Measurements from ENCODE around the gene CUL1. TPM values are rescaled to one million over a fixed set of nuclear protein-coding genes. Genes with fewer than 3 reads are reported as not detected.

CUL1 gene
- total and polyA plus RNA-seq, 7 experiments from 2014 or later: 39.0 to 74.0 (median 53.6) TPM

- Histone ChIP-seq H3K36me3 (ENCODE audit: control insufficient read depth in 2 of 3, insufficient read depth in 3 of 3, low read length in 3 of 3) (peaks cover 0 to 16% (median 10%) of the 10 kb centered on the region in 3 experiments), H3K27me3 (ENCODE audit: control insufficient read depth in 2 of 2, insufficient read depth in 2 of 2, low read length in 2 of 2) (no peaks in the 10 kb centered on the region), H3K27ac (ENCODE audit: low read depth, low read length) (no peak overlapping the region), H3K4me1 (ENCODE audit: control insufficient read depth in 2 of 2, insufficient read depth in 2 of 2, low read length in 2 of 2) (no peaks in the 10 kb centered on the region), H3K9me3 (ENCODE audit: control insufficient read depth in 2 of 3, low read length in 3 of 3) (no peaks in the 10 kb centered on the region), H3K4me3 (ENCODE audit: low read length) (no peak overlapping the region)
- H3K4me1 Mint-ChIP-seq: peaks cover 11 to 35% (median 22%) of the 10 kb centered on the region in 7 donors
- ChIA-PET CTCF (no interaction called here), POLR2A (no interaction called here)
- peaks cover 0 to 5% (median 0%) of the 10 kb centered on the region in 11 donors for H3K9me3 Mint-ChIP-seq
- intact Hi-C loops (cut with micrococcal nuclease): no loop called here
- ATAC-seq (no peak), DNase-seq (no peak)
- peak overlapping the region in 1 of 9 donors; percentile 43 for H3K27ac Mint-ChIP-seq
- H3K4me3 Mint-ChIP-seq: no peak overlapping the region
- peaks cover 0 to 39% (median 22%) of the 10 kb centered on the region in 5 donors for H3K36me3 Mint-ChIP-seq
- no peaks in the 10 kb centered on the region for H3K27me3 Mint-ChIP-seq
Observed at GRCh38 chr7:148753224-148753623, 54.5 kb downstream of the CUL1 start.

- H3K27ac Mint-ChIP-seq: peak overlapping the region in 5 of 9 donors; percentile 30 to 75 (median 48)
- CTCF ChIA-PET: no interaction called here
- no peak for ATAC-seq
Observed at GRCh38 chr7:148754912-148755311, 56.2 kb downstream of the CUL1 start.

GRCh38 chr7:148761499-148762278 is 63.0 kb downstream of the CUL1 start:
- peaks cover 0 to 38% (median 17%) of the 10 kb centered on the region in 3 experiments for H3K36me3 ChIP-seq (ENCODE audit: control insufficient read depth in 2 of 3, insufficient read depth in 3 of 3, low read length in 3 of 3)
- H3K4me3 ChIP-seq (ENCODE audit: low read length): no peak overlapping the region
- H3K27me3 ChIP-seq (ENCODE audit: control insufficient read depth in 2 of 2, insufficient read depth in 2 of 2, low read length in 2 of 2): no peaks in the 10 kb centered on the region
- Mint-ChIP-seq H3K27me3 (no peaks in the 10 kb centered on the region), H3K9me3 (no peaks in the 10 kb centered on the region), H3K27ac (peak overlapping the region in 6 of 9 donors; percentile 5 to 58 (median 42)), H3K36me3 (peaks cover 0 to 35% (median 9%) of the 10 kb centered on the region in 5 donors), H3K4me1 (peaks cover 0 to 1% (median 0%) of the 10 kb centered on the region in 7 donors), H3K4me3 (no peak overlapping the region)
- DNase-seq (no peak), ATAC-seq (no peak)
- H3K9me3 ChIP-seq (ENCODE audit: control insufficient read depth in 2 of 3, low read length in 3 of 3): no peaks in the 10 kb centered on the region
- ChIA-PET CTCF (interaction anchor here (0.6 kb wide), 1 partner anchor 267 kb away, joined by 6 read pairs; no protein-coding TSS in a partner anchor), POLR2A (no interaction called here)
- H3K4me1 ChIP-seq (ENCODE audit: control insufficient read depth in 2 of 2, insufficient read depth in 2 of 2, low read length in 2 of 2): no peaks in the 10 kb centered on the region
- no peak overlapping the region for H3K27ac ChIP-seq (ENCODE audit: low read depth, low read length)
- intact Hi-C loops (cut with micrococcal nuclease): no loop called here

More at GRCh38 chr7:148754912-148755311, 56.2 kb downstream of the CUL1 start:
- Mint-ChIP-seq H3K9me3 (peaks cover 0 to 4% (median 0%) of the 10 kb centered on the region in 11 donors), H3K27me3 (no peaks in the 10 kb centered on the region), H3K4me3 (no peak overlapping the region), H3K36me3 (peaks cover 0 to 33% (median 17%) of the 10 kb centered on the region in 5 donors), H3K4me1 (peaks cover 11 to 29% (median 21%) of the 10 kb centered on the region in 7 donors)
- intact Hi-C loops (cut with micrococcal nuclease): no loop called here
- Histone ChIP-seq H3K27me3 (ENCODE audit: control insufficient read depth in 2 of 2, insufficient read depth in 2 of 2, low read length in 2 of 2) (no peaks in the 10 kb centered on the region), H3K36me3 (ENCODE audit: control insufficient read depth in 2 of 3, insufficient read depth in 3 of 3, low read length in 3 of 3) (peaks cover 0 to 18% (median 12%) of the 10 kb centered on the region in 3 experiments), H3K4me3 (ENCODE audit: low read length) (no peak overlapping the region), H3K4me1 (ENCODE audit: control insufficient read depth in 2 of 2, insufficient read depth in 2 of 2, low read length in 2 of 2) (no peaks in the 10 kb centered on the region), H3K9me3 (ENCODE audit: control insufficient read depth in 2 of 3, low read length in 3 of 3) (no peaks in the 10 kb centered on the region), H3K27ac (ENCODE audit: low read depth, low read length) (no peak overlapping the region)
- POLR2A ChIA-PET: no interaction called here
- DNase-seq: no peak

- H3K27ac Mint-ChIP-seq: peak overlapping the region in 3 of 9 donors; percentile 12 to 43 (median 39)
- no peak for DNase-seq
- peaks cover 0 to 31% (median 9%) of the 10 kb centered on the region in 5 donors for H3K36me3 Mint-ChIP-seq
- no peaks in the 10 kb centered on the region for H3K27me3 ChIP-seq (ENCODE audit: control insufficient read depth in 2 of 2, insufficient read depth in 2 of 2, low read length in 2 of 2)
- no peak for ATAC-seq
- H3K36me3 ChIP-seq (ENCODE audit: control insufficient read depth in 2 of 3, insufficient read depth in 3 of 3, low read length in 3 of 3): peaks cover 0 to 41% (median 5%) of the 10 kb centered on the region in 3 experiments
- intact Hi-C loops (cut with micrococcal nuclease): no loop called here
- H3K9me3 Mint-ChIP-seq: no peaks in the 10 kb centered on the region
- no peak overlapping the region for H3K27ac ChIP-seq (ENCODE audit: low read depth, low read length)
- no peaks in the 10 kb centered on the region for H3K4me1 ChIP-seq (ENCODE audit: control insufficient read depth in 2 of 2, insufficient read depth in 2 of 2, low read length in 2 of 2)
- peaks cover 0 to 1% (median 0%) of the 10 kb centered on the region in 7 donors for H3K4me1 Mint-ChIP-seq
- H3K27me3 Mint-ChIP-seq: no peaks in the 10 kb centered on the region
- CTCF ChIA-PET: no interaction called here
- no peaks in the 10 kb centered on the region for H3K9me3 ChIP-seq (ENCODE audit: control insufficient read depth in 2 of 3, low read length in 3 of 3)
- H3K4me3 Mint-ChIP-seq: no peak overlapping the region
- POLR2A ChIA-PET: interaction anchor here (1.1 kb wide), 1 partner anchor 10 kb away, joined by 3 read pairs; no protein-coding TSS in a partner anchor
- no peak overlapping the region for H3K4me3 ChIP-seq (ENCODE audit: low read length)
Observed at GRCh38 chr7:148763622-148764021, 64.9 kb downstream of the CUL1 start.

GRCh38 chr7:148770004-148770403 is 71.3 kb downstream of the CUL1 start:
- no peak for DNase-seq
- Histone ChIP-seq H3K4me3 (ENCODE audit: low read length) (no peak overlapping the region), H3K36me3 (ENCODE audit: control insufficient read depth in 2 of 3, insufficient read depth in 3 of 3, low read length in 3 of 3) (peaks cover 0 to 38% (median 0%) of the 10 kb centered on the region in 3 experiments), H3K9me3 (ENCODE audit: control insufficient read depth in 2 of 3, low read length in 3 of 3) (no peaks in the 10 kb centered on the region), H3K27ac (ENCODE audit: low read depth, low read length) (no peak overlapping the region), H3K4me1 (ENCODE audit: control insufficient read depth in 2 of 2, insufficient read depth in 2 of 2, low read length in 2 of 2) (peaks cover 18 to 19% of the 10 kb centered on the region in 2 donors), H3K27me3 (ENCODE audit: control insufficient read depth in 2 of 2, insufficient read depth in 2 of 2, low read length in 2 of 2) (no peaks in the 10 kb centered on the region)
- peaks cover 20 to 33% (median 27%) of the 10 kb centered on the region in 7 donors for H3K4me1 Mint-ChIP-seq
- no peaks in the 10 kb centered on the region for H3K9me3 Mint-ChIP-seq
- peak overlapping the region in 1 of 9 donors; percentile 17 for H3K27ac Mint-ChIP-seq
- ATAC-seq: no peak
- H3K4me3 Mint-ChIP-seq: no peak overlapping the region
- POLR2A ChIA-PET: no interaction called here
- H3K27me3 Mint-ChIP-seq: no peaks in the 10 kb centered on the region
- intact Hi-C loops (cut with micrococcal nuclease): loop anchor here (5.0 to 10.0 kb wide), 4 partner anchors 68 to 195 kb away; no protein-coding TSS in a partner anchor
- CTCF ChIA-PET: interaction anchor here (0.6 to 1.1 kb wide), 2 partner anchors 86 to 244 kb away, joined by 3 to 4 read pairs; no protein-coding TSS in a partner anchor
- H3K36me3 Mint-ChIP-seq: peaks cover 0 to 26% (median 10%) of the 10 kb centered on the region in 5 donors

GRCh38 chr7:148772297-148773089 is 73.8 kb downstream of the CUL1 start:
- Mint-ChIP-seq H3K27ac (peak overlapping the region; percentile 8 to 93 (median 80)), H3K27me3 (no peaks in the 10 kb centered on the region), H3K4me1 (peaks cover 26 to 48% (median 36%) of the 10 kb centered on the region in 7 donors), H3K9me3 (no peaks in the 10 kb centered on the region), H3K4me3 (peak overlapping the region in 6 of 10 donors; percentile 34 to 82 (median 71)), H3K36me3 (peaks cover 9 to 28% (median 21%) of the 10 kb centered on the region in 5 donors)
- Histone ChIP-seq H3K4me1 (ENCODE audit: control insufficient read depth in 2 of 2, insufficient read depth in 2 of 2, low read length in 2 of 2) (peaks cover 18 to 19% of the 10 kb centered on the region in 2 donors), H3K9me3 (ENCODE audit: control insufficient read depth in 2 of 3, low read length in 3 of 3) (no peaks in the 10 kb centered on the region), H3K27ac (ENCODE audit: low read depth, low read length) (peak overlapping the region; percentile 46), H3K4me3 (ENCODE audit: low read length) (no peak overlapping the region), H3K36me3 (ENCODE audit: control insufficient read depth in 2 of 3, insufficient read depth in 3 of 3, low read length in 3 of 3) (peaks cover 0 to 43% (median 0%) of the 10 kb centered on the region in 3 experiments), H3K27me3 (ENCODE audit: control insufficient read depth in 2 of 2, insufficient read depth in 2 of 2, low read length in 2 of 2) (no peaks in the 10 kb centered on the region)
- ChIA-PET CTCF (interaction anchor here (0.6 to 0.7 kb wide), 2 partner anchors 72 to 233 kb away, joined by 3 read pairs; no protein-coding TSS in a partner anchor), POLR2A (interaction anchor here (0.9 to 1.2 kb wide), 2 partner anchors 9 to 72 kb away, joined by 3 to 5 read pairs; no protein-coding TSS in a partner anchor)
- DNase-seq (no peak), ATAC-seq (no peak)
- intact Hi-C loops (cut with micrococcal nuclease): loop anchor here (5.0 to 10.0 kb wide), 4 partner anchors 70 to 198 kb away; no protein-coding TSS in a partner anchor

All from naive thymus-derived CD4-positive, alpha-beta T cell (primary cell).